HEK293 (cell line): ENCODE results near the gene SBK2.
A peak's percentile ranks its signal among the peaks of the same experiment; 100 is the strongest.

ENCODE experiments used
- CTCF ChIA-PET: fragments of 350-600 bp; formaldehyde crosslinking; extraction: SDS; loops from one replicate; lab custom pipeline; 2021; ENCODE audit warnings: antibody characterized with exemption; lab: Yijun Ruan, JAX
- POLR2A ChIA-PET: fragments of 300-600 bp; formaldehyde crosslinking; extraction: SDS; loops from one replicate; lab custom pipeline; 2020; ENCODE audit warnings: antibody characterized with exemption, inconsistent platforms; lab: Yijun Ruan, JAX
- H3K27ac ChIP-seq: fragments of 200-500 bp; sonication (Bioruptor generic); 2 replicates; pipeline ENCODE4 v1.5.1; 2014; ENCODE audit warnings: low read depth, low read length, control low read depth, inconsistent platforms; ENCODE audit errors: extremely low read depth
- H3K36me3 ChIP-seq, 2 experiments: fragments of 200-500 bp in 1 of 2; sonication (Bioruptor generic) in 1 of 2; 1 replicate in 1 of 2; 2 replicates in 1 of 2; pipeline ENCODE4 v1.5.1; 2014 to 2017; ENCODE audit warnings: inconsistent platforms in 2 of 2, low read length in 2 of 2; ENCODE audit not compliant: control insufficient read depth in 2 of 2, insufficient read depth in 1 of 2
- H3K4me1 ChIP-seq: fragments of 200-500 bp; sonication (Bioruptor generic); 2 replicates; pipeline ENCODE4 v1.5.1; 2014; ENCODE audit warnings: mild to moderate bottlenecking, low read length, inconsistent platforms; ENCODE audit not compliant: control insufficient read depth, insufficient read depth
- H3K4me3 ChIP-seq: 2 replicates; pipeline ENCODE4 v1.5.1; 2011; ENCODE audit warnings: low read depth, mild to moderate bottlenecking, control low read depth, low read length, moderate library complexity
- H3K9me3 ChIP-seq: fragments of 200-500 bp; sonication (Bioruptor generic); 2 replicates; pipeline ENCODE4 v1.5.1; 2014; ENCODE audit warnings: low read depth, low read length, inconsistent platforms; ENCODE audit not compliant: control insufficient read depth, insufficient read depth
- GFI1B ChIP-seq: fragments of 450-650 bp; formaldehyde crosslinking; IDR thresholded peaks from 2 replicates; pipeline ENCODE4 v1.5.1; 2016; ENCODE audit warnings: missing biosample characterization, missing genetic modification characterization
- GLIS2 ChIP-seq: fragments of 450-650 bp; formaldehyde crosslinking; IDR thresholded peaks from 2 replicates; pipeline ENCODE4 v1.5.1; 2016; ENCODE audit warnings: missing biosample characterization, missing genetic modification characterization
- INSM2 ChIP-seq: fragments of 450-650 bp; formaldehyde crosslinking; IDR thresholded peaks from 2 replicates; pipeline ENCODE4 v1.5.1; 2016; ENCODE audit warnings: missing biosample characterization, missing genetic modification characterization
- KLF16 ChIP-seq: fragments of 450-650 bp; formaldehyde crosslinking; IDR thresholded peaks from 2 replicates; pipeline ENCODE4 v1.5.1; 2017; ENCODE audit warnings: missing biosample characterization, missing genetic modification characterization
- KLF7 ChIP-seq: fragments of 450-650 bp; formaldehyde crosslinking; IDR thresholded peaks from 2 replicates; pipeline ENCODE4 v1.5.1; 2016; ENCODE audit warnings: missing biosample characterization, missing genetic modification characterization, borderline replicate concordance
- KLF8 ChIP-seq: fragments of 450-650 bp; formaldehyde crosslinking; IDR thresholded peaks from 2 replicates; pipeline ENCODE4 v1.5.1; 2016; ENCODE audit warnings: missing biosample characterization, missing genetic modification characterization
- KLF9 ChIP-seq: fragments of 450-650 bp; formaldehyde crosslinking; IDR thresholded peaks from 2 replicates; pipeline ENCODE4 v1.5.1; 2016; ENCODE audit warnings: missing biosample characterization, missing genetic modification characterization, low read depth
- SP2 ChIP-seq: fragments of 450-650 bp; formaldehyde crosslinking; IDR thresholded peaks from 2 replicates; pipeline ENCODE4 v1.5.1; 2016; ENCODE audit warnings: missing biosample characterization, missing genetic modification characterization
- SP3 ChIP-seq: fragments of 450-650 bp; formaldehyde crosslinking; IDR thresholded peaks from 2 replicates; pipeline ENCODE4 v1.5.1; 2016; ENCODE audit warnings: missing biosample characterization, missing genetic modification characterization
- ZBTB11 ChIP-seq: fragments of 450-650 bp; formaldehyde crosslinking; conservative IDR thresholded peaks from 2 replicates; pipeline ENCODE4 v1.5.1; 2016; ENCODE audit warnings: low read depth, missing biosample characterization, missing genetic modification characterization
- ZBTB26 ChIP-seq: fragments of 450-650 bp; formaldehyde crosslinking; optimal IDR thresholded peaks from 2 replicates; pipeline ENCODE3; 2016; ENCODE audit warnings: missing biosample characterization, mild to moderate bottlenecking, missing genetic modification characterization
- ZNF112 ChIP-seq: fragments of 450-650 bp; formaldehyde crosslinking; IDR thresholded peaks from 2 replicates; pipeline ENCODE4 v1.5.0; 2017; ENCODE audit warnings: missing biosample characterization, missing genetic modification characterization
- ZNF133 ChIP-seq: fragments of 450-650 bp; formaldehyde crosslinking; IDR thresholded peaks from 2 replicates; pipeline ENCODE4 v1.5.1; 2016; ENCODE audit warnings: missing biosample characterization, missing genetic modification characterization
- ZNF138 ChIP-seq: fragments of 450-650 bp; formaldehyde crosslinking; IDR thresholded peaks from 2 replicates; pipeline ENCODE4 v1.5.1; 2016; ENCODE audit warnings: missing biosample characterization, missing genetic modification characterization, borderline replicate concordance
- ZNF175 ChIP-seq: fragments of 450-650 bp; formaldehyde crosslinking; IDR thresholded peaks from 2 replicates; pipeline ENCODE4 v1.5.1; 2016; ENCODE audit warnings: missing biosample characterization, missing genetic modification characterization
- ZNF416 ChIP-seq: fragments of 450-650 bp; formaldehyde crosslinking; IDR thresholded peaks from 2 replicates; pipeline ENCODE4 v1.5.1; 2016; ENCODE audit warnings: missing biosample characterization, missing genetic modification characterization
- ZNF530 ChIP-seq: fragments of 450-650 bp; formaldehyde crosslinking; IDR thresholded peaks from 2 replicates; pipeline ENCODE4 v1.5.1; 2016; ENCODE audit warnings: low read depth, missing biosample characterization, missing genetic modification characterization
- ZNF600 ChIP-seq: fragments of 450-650 bp; formaldehyde crosslinking; IDR thresholded peaks from 2 replicates; pipeline ENCODE4 v1.5.1; 2016; ENCODE audit warnings: missing biosample characterization, missing genetic modification characterization
- ZNF623 ChIP-seq: fragments of 450-650 bp; formaldehyde crosslinking; IDR thresholded peaks from 2 replicates; pipeline ENCODE4 v1.5.1; 2016; ENCODE audit warnings: missing biosample characterization, missing genetic modification characterization
- ZNF660 ChIP-seq: fragments of 450-650 bp; IDR thresholded peaks from 2 replicates; pipeline ENCODE4 v1.5.1; 2018; ENCODE audit warnings: missing biosample characterization, mild to moderate bottlenecking, missing genetic modification characterization
- ZNF692 ChIP-seq: fragments of 450-650 bp; formaldehyde crosslinking; IDR thresholded peaks from 2 replicates; pipeline ENCODE4 v1.5.1; 2016; ENCODE audit warnings: missing biosample characterization, missing genetic modification characterization
- ZNF843 ChIP-seq: fragments of 450-650 bp; formaldehyde crosslinking; IDR thresholded peaks from 2 replicates; pipeline ENCODE4 v1.5.1; 2016; ENCODE audit warnings: missing biosample characterization, missing genetic modification characterization
- TF ChIP-seq, protein P1 (sequence below): fragments of 450-650 bp; formaldehyde crosslinking; IDR thresholded peaks from 2 replicates; pipeline ENCODE4 v1.5.1; 2016; ENCODE audit warnings: missing biosample characterization, missing genetic modification characterization

The SBK2 gene

GRCh38 chr19:55536951-55537740, at the start of gene SBK2:
SBK2 (minus strand) TSS chr19:55537133; CDS start chr19:55536294, 839 bp downstream.
- TF ChIP-seq KLF8 = peak; percentile 33; the same call in 1 of the 2 replicates
- TF ChIP-seq ZNF530 (tag by site-specific recombination) = no peak
- no peak for TF ChIP-seq ZNF138
- peak; percentile 13; the same call in 1 of the 2 replicates for TF ChIP-seq SP2 (tag by site-specific recombination)
- TF ChIP-seq, protein P1, sequence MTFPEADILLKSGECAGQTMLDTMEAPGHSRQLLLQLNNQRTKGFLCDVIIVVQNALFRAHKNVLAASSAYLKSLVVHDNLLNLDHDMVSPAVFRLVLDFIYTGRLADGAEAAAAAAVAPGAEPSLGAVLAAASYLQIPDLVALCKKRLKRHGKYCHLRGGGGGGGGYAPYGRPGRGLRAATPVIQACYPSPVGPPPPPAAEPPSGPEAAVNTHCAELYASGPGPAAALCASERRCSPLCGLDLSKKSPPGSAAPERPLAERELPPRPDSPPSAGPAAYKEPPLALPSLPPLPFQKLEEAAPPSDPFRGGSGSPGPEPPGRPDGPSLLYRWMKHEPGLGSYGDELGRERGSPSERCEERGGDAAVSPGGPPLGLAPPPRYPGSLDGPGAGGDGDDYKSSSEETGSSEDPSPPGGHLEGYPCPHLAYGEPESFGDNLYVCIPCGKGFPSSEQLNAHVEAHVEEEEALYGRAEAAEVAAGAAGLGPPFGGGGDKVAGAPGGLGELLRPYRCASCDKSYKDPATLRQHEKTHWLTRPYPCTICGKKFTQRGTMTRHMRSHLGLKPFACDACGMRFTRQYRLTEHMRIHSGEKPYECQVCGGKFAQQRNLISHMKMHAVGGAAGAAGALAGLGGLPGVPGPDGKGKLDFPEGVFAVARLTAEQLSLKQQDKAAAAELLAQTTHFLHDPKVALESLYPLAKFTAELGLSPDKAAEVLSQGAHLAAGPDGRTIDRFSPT = peak; percentile 37; the same call in 1 of the 2 replicates
- no peak for TF ChIP-seq ZBTB26
- 0 out of 2 replicates have a peak, but pooled peaks have one; percentile 33 for TF ChIP-seq KLF9 (tag by site-specific recombination)

GRCh38 chr19:55585658-55586339, 48.9 kb upstream of the SBK2 start:
- Histone ChIP-seq H3K4me3 (no peak overlapping the region), H3K9me3 (no peaks in the 10 kb centered on the region), H3K36me3 (no peaks in the 10 kb centered on the region), H3K4me1 (peaks cover 11% of the 10 kb centered on the region), H3K27ac (peak overlapping the region; percentile 60; the same call in 1 of the 2 replicates)
- POLR2A ChIA-PET = interaction anchor here (1.2 to 6.9 kb wide), 3 partner anchors 12 to 21 kb away, joined by 3 to 71 read pairs (median 7); partner anchors contain the start of genes FIZ1, ZNF524 and ZNF865
- CTCF ChIA-PET = interaction anchor here (0.7 to 1.5 kb wide), 3 partner anchors 20 to 82 kb away, joined by 4 to 8 read pairs (median 5); partner anchors contain the start of gene ZNF865
- no peak for TF ChIP-seq KLF7 (tag by site-specific recombination)
- peak; percentile 98 for TF ChIP-seq ZNF623 (tag by site-specific recombination)
- no peak for TF ChIP-seq ZNF175 (tag by site-specific recombination)
- peak; percentile 32; the same call in 1 of the 2 replicates for TF ChIP-seq KLF16 (tag by site-specific recombination)
- TF ChIP-seq ZNF416 (tag by site-specific recombination) = no peak
- peak; percentile 84 for TF ChIP-seq SP3
- peak; percentile 32 for TF ChIP-seq ZBTB11 (tag by site-specific recombination)
- peak; percentile 72; the same call in 1 of the 2 replicates for TF ChIP-seq ZNF692 (tag by site-specific recombination)
- peak; percentile 43 for TF ChIP-seq ZNF600
- TF ChIP-seq ZNF660 (tag by site-specific recombination) = no peak
- TF ChIP-seq ZNF843 (tag by site-specific recombination) = 0 out of 2 replicates have a peak, but pooled peaks have one; percentile 16
- no peak for TF ChIP-seq INSM2 (tag by site-specific recombination)
- no peak for TF ChIP-seq ZNF112 (tag by site-specific recombination)
- TF ChIP-seq ZNF133 (tag by site-specific recombination) = no peak
- no peak; the same call in 1 of the 2 replicates for TF ChIP-seq GFI1B (tag by site-specific recombination)
- peak; percentile 93 for TF ChIP-seq GLIS2 (tag by site-specific recombination)

More at GRCh38 chr19:55536951-55537740, at the start of gene SBK2:
- H3K27ac ChIP-seq = no peak within 1 kb of the TSS
- CTCF ChIA-PET = interaction anchor here (0.6 to 1.2 kb wide), 4 partner anchors 17 to 69 kb away, joined by 4 to 7 read pairs (median 6); partner anchors contain the start of gene ZNF865
- POLR2A ChIA-PET = no interaction called here
- no peak within 1 kb of the TSS for H3K4me3 ChIP-seq
- H3K36me3 ChIP-seq = no peaks in the 10 kb centered on the region
- H3K4me1 ChIP-seq = no peaks in the 10 kb centered on the region
- no peaks in the 10 kb centered on the region for H3K9me3 ChIP-seq
